ENCODE measurements around the gene SUV39H1.

Gene SUV39H1

GRCh38 chrX:48714573-48714972 is 18.0 kb downstream of the SUV39H1 start:
- no peak for DNase-seq (ENCODE audit: low spot score)

GRCh38 chrX:48715072-48715471 is 18.5 kb downstream of the SUV39H1 start:
- no peak for DNase-seq (ENCODE audit: low spot score)

DNA sequence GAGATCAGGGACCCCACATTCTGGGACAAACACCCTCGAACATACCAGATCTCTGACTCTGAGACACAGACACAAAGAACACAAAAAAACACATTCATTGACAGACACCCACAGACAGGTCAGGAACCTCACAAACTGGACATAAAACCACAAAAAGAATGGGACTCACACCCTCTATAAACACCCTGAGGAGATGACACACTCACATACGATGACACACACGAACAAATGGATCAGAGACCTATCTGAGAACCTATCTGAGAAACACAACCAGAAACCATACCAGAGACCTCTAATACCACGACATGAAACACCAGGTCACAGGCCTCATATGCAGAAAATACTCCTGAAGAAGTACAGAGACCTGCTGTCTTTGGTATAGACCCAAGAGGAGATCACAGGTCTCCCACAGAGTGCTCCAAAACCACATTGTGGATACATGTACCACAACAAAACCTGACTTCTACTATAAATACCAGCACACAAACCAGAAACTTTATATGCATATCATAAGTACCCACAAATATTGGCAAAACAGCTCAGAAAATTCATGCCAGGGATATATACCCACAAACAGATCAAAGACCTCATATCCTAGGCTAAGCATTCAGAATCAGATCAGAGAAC is 19.5 kb downstream of the SUV39H1 start:
- no peak for DNase-seq (ENCODE audit: low spot score)

GRCh38 chrX:48719958-48720357 is 23.4 kb downstream of the SUV39H1 start:
- no peak for DNase-seq (ENCODE audit: low spot score)

DNA sequence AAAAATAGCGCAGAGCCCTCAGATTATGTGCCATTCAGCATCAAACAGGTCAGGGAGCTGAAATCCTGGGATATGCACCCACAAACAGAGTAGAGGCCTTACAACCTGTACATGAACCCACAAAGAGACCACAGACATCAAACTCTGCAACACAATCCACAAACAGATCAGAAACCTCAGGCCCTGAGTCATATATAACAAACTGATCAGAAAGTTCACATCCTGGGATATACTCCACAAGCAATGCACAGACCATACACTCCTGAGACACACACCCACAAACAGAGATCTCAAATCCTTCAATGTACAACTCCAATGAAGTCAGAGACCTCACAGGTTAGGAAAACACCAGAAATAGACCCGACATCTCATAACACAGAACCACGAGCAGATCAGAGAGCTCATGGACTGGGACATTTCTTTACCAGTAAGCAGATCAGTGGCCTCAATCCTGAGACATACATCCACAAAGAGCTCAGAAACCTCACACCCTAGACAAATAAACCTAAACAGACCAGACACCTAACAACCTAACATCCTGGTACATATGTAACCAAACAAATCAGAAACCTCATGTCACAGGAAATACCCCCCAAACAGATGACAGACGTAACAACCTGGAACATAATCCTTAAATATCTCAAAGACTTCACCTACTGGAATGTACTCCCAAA is 24.2 kb downstream of the SUV39H1 start:
- DNase-seq (ENCODE audit: low spot score) = no peak

DNA sequence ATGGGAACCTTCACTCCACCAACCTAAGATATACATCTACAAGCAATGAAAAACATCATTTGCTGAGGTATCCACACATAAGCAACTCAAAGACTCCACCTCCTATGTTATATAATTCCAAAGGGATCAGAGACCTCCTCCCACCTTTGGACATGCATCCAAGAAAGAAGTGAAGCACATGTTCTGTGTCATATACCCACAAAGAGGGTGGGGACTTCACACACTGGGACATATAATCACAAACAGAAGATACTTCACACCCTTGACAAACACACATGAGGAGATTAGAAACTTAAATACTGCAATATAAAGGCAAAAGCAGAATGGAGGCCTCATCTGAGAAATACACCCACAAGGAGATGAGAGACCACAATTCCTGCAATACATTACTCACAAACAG is 25.4 kb downstream of the SUV39H1 start:
- no peak for DNase-seq (ENCODE audit: low spot score)

- DNase-seq (ENCODE audit: low spot score) = no peak
These were observed 30.1 kb downstream of the SUV39H1 start for GRCh38 chrX:48726596-48726995.

DNA sequence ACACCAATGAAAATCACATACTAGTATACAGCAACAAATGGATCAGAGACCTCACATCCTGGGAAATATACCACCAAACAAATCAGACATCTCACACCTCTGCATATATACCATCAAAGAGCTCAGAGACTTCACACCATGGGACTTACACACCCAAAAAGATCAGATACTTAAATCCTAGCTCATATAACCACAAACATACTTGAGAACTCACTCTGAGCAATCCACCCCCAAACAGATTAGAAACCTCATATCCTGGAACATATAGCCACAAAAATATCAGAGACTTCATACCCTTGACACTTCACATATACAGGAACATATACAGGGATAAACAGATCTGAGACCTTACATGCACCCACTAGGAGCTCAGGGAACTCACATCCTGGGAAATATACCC is 32.1 kb downstream of the SUV39H1 start:
- no peak for DNase-seq (ENCODE audit: low spot score)

DNA sequence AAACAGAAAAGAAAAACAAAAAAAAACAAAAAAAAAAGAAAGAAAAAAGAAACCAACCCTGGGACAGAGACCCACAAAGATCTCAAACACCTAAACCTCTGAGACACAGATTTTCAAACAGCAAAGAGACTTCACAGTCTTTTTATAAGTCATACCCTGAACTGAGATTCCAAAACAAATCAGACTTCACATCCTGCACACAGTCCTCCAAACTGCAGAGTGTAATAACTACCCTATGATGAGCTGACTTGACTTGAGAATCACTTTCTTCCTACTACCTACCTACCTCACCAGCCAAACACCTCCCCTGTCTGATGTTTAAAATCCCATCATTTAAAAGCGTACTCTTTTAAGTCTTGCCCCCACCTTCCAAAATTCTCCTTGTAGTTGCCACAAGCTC is 39.8 kb downstream of the SUV39H1 start:
- no peak for DNase-seq (ENCODE audit: low spot score)

DNA sequence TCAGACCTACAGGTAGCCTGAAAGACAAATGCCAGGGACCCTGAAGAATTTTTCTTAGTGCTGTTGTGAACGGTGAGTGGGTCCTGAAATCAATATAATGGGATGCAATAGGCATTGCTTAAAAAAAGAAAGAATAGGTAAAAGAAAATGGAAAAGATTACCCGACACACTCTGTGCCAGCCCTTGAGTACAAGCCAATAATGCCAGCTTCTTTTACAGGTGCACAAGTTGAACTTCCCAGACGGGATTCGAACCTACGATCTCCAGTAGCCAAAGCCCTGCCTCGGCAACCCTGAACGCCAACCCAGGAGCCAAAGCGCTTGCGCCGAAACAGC is 40.3 kb downstream of the SUV39H1 start:
- DNase-seq (ENCODE audit: low spot score) = no peak

DNA sequence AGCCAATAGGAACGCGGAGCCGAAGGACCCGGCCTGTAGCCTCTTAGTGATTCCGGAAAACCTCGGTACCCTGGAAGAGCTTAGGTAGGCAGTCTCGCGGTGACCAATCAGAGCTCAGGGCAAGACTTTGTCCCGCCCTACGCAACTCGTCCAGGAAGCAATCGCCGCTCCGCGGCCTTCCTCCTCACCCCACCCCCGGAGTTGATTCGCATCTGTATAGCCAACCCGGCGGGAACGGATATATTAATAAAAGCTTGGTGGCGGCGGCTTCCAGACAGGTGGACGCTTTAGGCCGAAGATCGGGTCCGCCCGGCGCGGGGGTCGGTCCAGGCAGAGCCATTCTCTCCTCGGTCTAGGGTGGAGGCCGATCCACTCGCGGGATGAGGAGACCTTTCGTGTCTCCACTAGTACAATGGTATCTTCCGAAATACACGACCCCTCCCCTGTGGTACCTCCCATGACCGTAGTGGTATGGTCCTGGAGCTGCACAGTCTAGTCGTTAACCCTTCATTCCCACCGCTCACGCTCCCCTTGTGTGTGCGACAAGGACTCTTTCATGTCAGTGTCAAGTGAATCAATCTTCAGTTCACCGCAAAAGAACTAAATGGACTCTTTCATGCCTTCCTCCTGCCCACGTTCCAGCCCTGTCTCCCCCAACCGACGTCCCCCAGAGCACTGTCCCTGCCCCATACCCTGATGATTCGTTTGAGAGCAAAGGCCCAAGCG is 40.8 kb downstream of the SUV39H1 start:
- peak; percentile 88 for DNase-seq (ENCODE audit: low spot score)

GRCh38 chrX:48737940-48738339 is 41.4 kb downstream of the SUV39H1 start:
- no peak for DNase-seq (ENCODE audit: low spot score)

- DNase-seq (ENCODE audit: low spot score) = no peak
These were observed 45.3 kb downstream of the SUV39H1 start for GRCh38 chrX:48741834-48742233.

- no peak for DNase-seq (ENCODE audit: low spot score)
These were observed 48.7 kb downstream of the SUV39H1 start for GRCh38 chrX:48745222-48745621.

- DNase-seq (ENCODE audit: low spot score) = no peak
These were observed 51.0 kb downstream of the SUV39H1 start for GRCh38 chrX:48747415-48748016.

DNA sequence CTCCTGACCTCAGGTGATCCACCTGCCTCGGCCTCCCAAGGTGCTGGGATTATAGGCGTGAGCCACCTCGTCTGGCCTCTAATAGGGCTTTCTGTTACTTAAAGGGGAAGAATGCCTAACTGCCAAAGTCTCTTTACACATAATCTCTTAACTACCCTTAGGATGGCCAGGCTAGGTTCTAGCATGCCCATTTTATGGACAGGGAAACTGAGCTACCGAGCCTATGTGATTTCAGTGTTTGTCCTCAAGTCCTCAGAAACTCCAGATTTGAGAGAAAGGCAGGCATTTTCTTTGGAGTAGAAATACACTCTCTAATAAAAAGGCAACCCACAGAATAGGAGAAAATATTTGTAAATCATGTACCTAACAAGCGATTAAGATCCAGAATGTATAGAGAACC is 52.6 kb downstream of the SUV39H1 start:
- no peak for DNase-seq (ENCODE audit: low spot score)

DNA sequence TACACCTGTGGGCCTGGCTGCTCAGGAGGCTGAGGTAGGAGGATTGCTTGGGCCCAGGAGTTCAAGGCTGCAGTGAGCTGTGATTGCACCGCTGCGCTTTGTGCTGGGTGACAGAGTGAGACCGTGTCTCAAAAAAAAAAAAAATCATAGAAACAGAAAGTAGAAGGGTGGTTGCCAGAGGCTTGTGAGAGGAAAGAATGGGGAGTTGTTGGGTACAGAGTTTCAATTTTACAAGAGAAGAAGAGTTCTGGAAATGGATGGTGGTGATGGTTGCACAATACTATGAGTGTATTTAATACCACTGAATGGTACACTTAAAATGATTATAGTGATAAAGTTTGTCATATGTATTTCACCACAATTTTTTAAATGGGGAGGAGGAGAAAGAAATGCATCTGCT is 54.8 kb downstream of the SUV39H1 start:
- DNase-seq (ENCODE audit: low spot score) = no peak

DNA sequence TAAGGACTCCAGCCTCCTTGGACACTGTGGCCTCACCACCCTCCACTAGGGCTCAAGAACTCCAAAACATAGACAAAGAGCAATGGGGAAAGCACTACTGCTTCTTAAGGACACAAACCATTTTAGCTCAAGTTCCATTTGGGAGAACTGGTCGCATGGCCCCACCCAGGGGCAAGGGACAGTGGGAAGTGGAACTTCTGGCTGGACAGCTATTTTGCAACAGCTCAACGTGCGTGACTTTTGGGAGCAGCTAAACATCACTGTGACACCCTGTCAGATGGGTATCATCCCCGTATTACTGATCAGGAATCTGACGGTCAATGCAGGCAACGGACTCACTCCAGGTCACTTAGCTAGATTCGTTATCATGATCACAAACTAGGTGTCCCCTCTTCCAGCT is 56.0 kb downstream of the SUV39H1 start:
- DNase-seq (ENCODE audit: low spot score) = no peak

DNA sequence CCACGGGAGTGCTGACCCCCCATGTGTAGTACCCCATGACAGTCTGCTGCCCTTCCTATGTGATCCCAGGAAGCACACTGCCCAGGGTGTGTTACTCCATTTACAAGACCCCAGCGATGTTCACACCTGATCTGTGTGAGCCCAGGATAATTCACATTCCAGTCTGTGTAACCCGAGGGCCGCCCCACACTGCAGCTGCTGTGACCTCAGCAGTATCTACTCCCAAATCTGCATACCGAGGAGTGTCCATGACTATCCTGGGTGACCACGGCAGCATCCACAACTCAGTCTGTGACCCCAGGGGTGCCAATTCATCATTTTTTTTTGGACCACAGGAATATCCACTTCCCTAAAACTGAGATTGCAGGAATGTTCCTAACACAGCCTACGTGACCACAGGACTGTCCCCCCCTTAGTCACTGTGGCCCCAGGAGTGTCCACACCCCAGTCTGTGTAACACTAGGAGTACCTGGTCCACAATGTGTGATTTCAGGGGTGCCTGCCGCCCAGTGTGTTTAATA is 57.2 kb downstream of the SUV39H1 start:
- no peak for DNase-seq (ENCODE audit: low spot score)

- DNase-seq (ENCODE audit: low spot score) = no peak
These were observed 57.7 kb downstream of the SUV39H1 start for GRCh38 chrX:48754238-48754637.
